Measurements from ENCODE around the gene SLC38A2. TPM values are rescaled to one million over a fixed set of nuclear protein-coding genes. Genes with fewer than 3 reads are reported as not detected.

The SLC38A2 gene
- total RNA-seq, 4 donors from 2014 or later = 104 to 300 (median 229) TPM

GRCh38 chr12:46413368-46413767 is 40.8 kb upstream of the SLC38A2 start:
- WGBS, 2 donors (ENCODE audit: low coverage in 1 of 2) = 18 to 28% methylated on average over 2 of the region's 2 CpGs
- Histone ChIP-seq H3K27ac (peak overlapping the region in 3 of 4 donors; percentile 36 to 51 (median 50)), H3K4me1 (peaks cover 0 to 25% (median 1%) of the 10 kb centered on the region in 4 donors), H3K9me3 (no peaks in the 10 kb centered on the region), H3K27me3 (no peaks in the 10 kb centered on the region), H3K4me3 (peak overlapping the region in 1 of 4 donors; percentile 3), H3K36me3 (no peaks in the 10 kb centered on the region)
- intact Hi-C loops (cut with DNase I; ENCODE audit: low total_unique reads) (no loop called here), in situ Hi-C loops (cut with MboI; ENCODE audit: low pct_ligation_motif_present in 1 of 4, low pct_unique_long_range_greater_than_20kb in 1 of 4, low sequenced_read_pairs in 3 of 4) (no loop called here)
- no peak for DNase-seq
- TF ChIP-seq POLR2A (IDR thresholded peaks at IDR 0.05) (no peak), EP300 (IDR thresholded peaks at IDR 0.05; ENCODE audit: low read depth) (no peak), POLR2AphosphoS5 (IDR thresholded peaks at IDR 0.05) (peak in 1 of 3 donors; percentile 16)
- TF ChIP-seq, protein P1, sequence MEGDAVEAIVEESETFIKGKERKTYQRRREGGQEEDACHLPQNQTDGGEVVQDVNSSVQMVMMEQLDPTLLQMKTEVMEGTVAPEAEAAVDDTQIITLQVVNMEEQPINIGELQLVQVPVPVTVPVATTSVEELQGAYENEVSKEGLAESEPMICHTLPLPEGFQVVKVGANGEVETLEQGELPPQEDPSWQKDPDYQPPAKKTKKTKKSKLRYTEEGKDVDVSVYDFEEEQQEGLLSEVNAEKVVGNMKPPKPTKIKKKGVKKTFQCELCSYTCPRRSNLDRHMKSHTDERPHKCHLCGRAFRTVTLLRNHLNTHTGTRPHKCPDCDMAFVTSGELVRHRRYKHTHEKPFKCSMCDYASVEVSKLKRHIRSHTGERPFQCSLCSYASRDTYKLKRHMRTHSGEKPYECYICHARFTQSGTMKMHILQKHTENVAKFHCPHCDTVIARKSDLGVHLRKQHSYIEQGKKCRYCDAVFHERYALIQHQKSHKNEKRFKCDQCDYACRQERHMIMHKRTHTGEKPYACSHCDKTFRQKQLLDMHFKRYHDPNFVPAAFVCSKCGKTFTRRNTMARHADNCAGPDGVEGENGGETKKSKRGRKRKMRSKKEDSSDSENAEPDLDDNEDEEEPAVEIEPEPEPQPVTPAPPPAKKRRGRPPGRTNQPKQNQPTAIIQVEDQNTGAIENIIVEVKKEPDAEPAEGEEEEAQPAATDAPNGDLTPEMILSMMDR (IDR thresholded peaks at IDR 0.05) = no peak

DNA sequence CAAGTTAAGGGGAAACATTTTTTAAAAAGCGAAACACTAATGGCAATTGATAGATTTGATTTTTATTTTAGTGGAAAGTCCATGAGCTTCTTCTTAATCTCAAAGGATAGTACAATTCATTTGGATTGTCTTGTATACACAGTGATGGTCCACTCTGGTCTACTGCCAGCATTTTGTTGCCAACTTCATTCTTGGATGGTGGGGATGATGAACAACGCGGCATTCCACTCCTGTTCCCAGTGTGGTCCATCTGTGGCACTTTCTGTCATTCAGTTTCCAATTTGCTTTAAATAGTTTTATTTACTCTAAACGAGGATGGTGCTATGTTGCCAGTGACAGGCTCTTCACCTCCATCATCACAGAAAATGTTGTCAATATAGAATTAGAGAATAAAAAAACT is 40.3 kb upstream of the SLC38A2 start:
- Histone ChIP-seq H3K9me3 (no peaks in the 10 kb centered on the region), H3K4me1 (peaks cover 0 to 25% (median 1%) of the 10 kb centered on the region in 4 donors), H3K27me3 (no peaks in the 10 kb centered on the region), H3K36me3 (no peaks in the 10 kb centered on the region), H3K4me3 (no peak overlapping the region), H3K27ac (peak overlapping the region in 1 of 4 donors; percentile 50)
- TF ChIP-seq, protein P1 (IDR thresholded peaks at IDR 0.05) = no peak
- TF ChIP-seq POLR2AphosphoS5 (IDR thresholded peaks at IDR 0.05) (no peak), POLR2A (IDR thresholded peaks at IDR 0.05) (no peak), EP300 (IDR thresholded peaks at IDR 0.05; ENCODE audit: low read depth) (no peak)
- intact Hi-C loops (cut with DNase I; ENCODE audit: low total_unique reads) (no loop called here), in situ Hi-C loops (cut with MboI; ENCODE audit: low pct_ligation_motif_present in 1 of 4, low pct_unique_long_range_greater_than_20kb in 1 of 4, low sequenced_read_pairs in 3 of 4) (no loop called here)
- DNase-seq = no peak
- WGBS, 2 donors (ENCODE audit: low coverage in 1 of 2) = 86 to 94% methylated on average over 4 of the region's 4 CpGs

DNA sequence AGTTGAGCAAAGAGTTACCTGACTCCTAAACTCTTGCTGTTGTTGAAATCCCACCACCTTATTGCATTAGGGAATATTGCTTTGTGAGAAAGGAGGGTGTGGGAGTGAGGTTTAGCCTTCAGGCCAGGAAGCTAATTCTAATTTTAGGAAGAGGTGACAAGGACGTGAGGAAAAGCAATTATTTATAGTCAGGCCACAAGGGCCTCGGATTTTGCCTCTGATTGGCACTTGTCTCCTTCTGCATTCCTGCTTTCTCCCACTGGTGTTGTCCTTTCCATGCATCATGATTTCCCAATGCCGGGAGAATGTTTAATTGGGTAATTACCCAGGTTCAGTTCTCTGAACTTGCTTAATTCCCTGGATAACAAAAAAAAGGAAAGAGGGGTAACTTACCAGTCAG is 37.9 kb upstream of the SLC38A2 start:
- 71 to 78% methylated on average over 2 to 3 of the region's 3 CpGs for WGBS, 2 donors (ENCODE audit: low coverage in 1 of 2)
- in situ Hi-C loops (cut with MboI; ENCODE audit: low pct_ligation_motif_present in 1 of 4, low pct_unique_long_range_greater_than_20kb in 1 of 4, low sequenced_read_pairs in 3 of 4) (no loop called here), intact Hi-C loops (cut with DNase I; ENCODE audit: low total_unique reads) (no loop called here)
- Histone ChIP-seq H3K4me3 (no peak overlapping the region), H3K27me3 (no peaks in the 10 kb centered on the region), H3K27ac (no peak overlapping the region), H3K36me3 (no peaks in the 10 kb centered on the region), H3K4me1 (peaks cover 0 to 25% (median 1%) of the 10 kb centered on the region in 4 donors), H3K9me3 (no peaks in the 10 kb centered on the region)
- DNase-seq = no peak
- TF ChIP-seq POLR2A (IDR thresholded peaks at IDR 0.05) = no peak
- no peak for TF ChIP-seq EP300 (IDR thresholded peaks at IDR 0.05; ENCODE audit: low read depth)
- TF ChIP-seq, protein P1 (IDR thresholded peaks at IDR 0.05) = no peak
- no peak for TF ChIP-seq POLR2AphosphoS5 (IDR thresholded peaks at IDR 0.05)

DNA sequence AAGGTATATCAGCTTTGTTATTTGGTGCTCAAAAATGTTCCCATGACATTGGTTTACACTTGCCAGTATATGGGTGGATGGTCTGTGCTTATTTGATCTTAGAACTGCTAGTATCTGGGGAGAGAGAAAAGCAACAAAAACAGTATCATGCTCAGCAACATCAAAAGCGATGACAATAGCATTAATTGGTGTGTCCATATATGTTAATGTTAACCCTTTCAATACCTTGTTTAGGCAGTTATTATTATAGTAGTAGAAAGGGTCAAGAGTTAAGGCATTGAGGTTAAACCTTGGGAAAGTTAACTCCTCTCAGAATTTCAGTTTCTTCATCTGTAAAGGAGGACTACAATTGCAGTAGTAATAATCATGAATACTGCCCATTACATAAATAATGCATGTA is 37.4 kb upstream of the SLC38A2 start:
- Histone ChIP-seq H3K4me3 (no peak overlapping the region), H3K9me3 (no peaks in the 10 kb centered on the region), H3K27me3 (no peaks in the 10 kb centered on the region), H3K36me3 (no peaks in the 10 kb centered on the region), H3K4me1 (peaks cover 0 to 26% (median 2%) of the 10 kb centered on the region in 4 donors), H3K27ac (no peak overlapping the region)
- in situ Hi-C loops (cut with MboI; ENCODE audit: low pct_ligation_motif_present in 1 of 4, low pct_unique_long_range_greater_than_20kb in 1 of 4, low sequenced_read_pairs in 3 of 4) = no loop called here
- intact Hi-C loops (cut with DNase I; ENCODE audit: low total_unique reads) = no loop called here
- 90 to 92% methylated on average over 1 of the region's 1 CpG for WGBS, 2 donors (ENCODE audit: low coverage in 1 of 2)
- no peak for TF ChIP-seq EP300 (IDR thresholded peaks at IDR 0.05; ENCODE audit: low read depth)
- TF ChIP-seq POLR2AphosphoS5 (IDR thresholded peaks at IDR 0.05) = no peak
- TF ChIP-seq, protein P1 (IDR thresholded peaks at IDR 0.05) = no peak
- no peak for TF ChIP-seq POLR2A (IDR thresholded peaks at IDR 0.05)
- no peak for DNase-seq

All from transverse colon (tissue), 4 donors.